K562 (cell line): ENCODE data around the gene EML1.

Source experiments
- EP300 ChIP-seq: IDR thresholded peaks from 2 replicates; pipeline ENCODE4 v1.6.1; 2012; ENCODE audit warnings: low read length, improper control_type of control experiment
- HES1 ChIP-seq: fragments of 450-650 bp; IDR thresholded peaks from 2 replicates; pipeline ENCODE4 v1.6.1; 2016; ENCODE audit warnings: low read depth, mild to moderate bottlenecking, moderate library complexity
- HEY1 ChIP-seq: fragments of 250-450 bp; sonication (Bioruptor Pico); IDR thresholded peaks from 2 replicates; pipeline ENCODE4 v1.5.0; 2020; ENCODE audit warnings: mild to moderate bottlenecking, moderate library complexity, borderline replicate concordance
- KLF16 ChIP-seq: IDR thresholded peaks from 2 replicates; pipeline ENCODE4 v1.6.1; 2016; ENCODE audit warnings: antibody characterized with exemption
- MAX ChIP-seq: sonication (generic); formaldehyde crosslinking; IDR thresholded peaks from 2 replicates; pipeline ENCODE4 v1.9.0; 2022; ENCODE audit warnings: mild to moderate bottlenecking, missing genetic modification reagents
- MXI1 ChIP-seq: IDR thresholded peaks from 2 replicates; pipeline ENCODE4 v1.6.1; 2011; ENCODE audit warnings: low read depth, mild to moderate bottlenecking, improper control_type of control experiment, low read length
- SREBF2 ChIP-seq: sonication (generic); formaldehyde crosslinking; IDR thresholded peaks from 2 replicates; pipeline ENCODE4 v1.4.0; 2020; ENCODE audit warnings: mild to moderate bottlenecking, missing genetic modification reagents
- ZNF253 ChIP-seq: fragments of 250-450 bp; sonication (Bioruptor Pico); conservative IDR thresholded peaks from 2 replicates; pipeline ENCODE4 v1.6.1; 2021; ENCODE audit warnings: mild to moderate bottlenecking
- TF ChIP-seq, protein P1 (sequence below), 3 experiments: IDR thresholded peaks in 2 of 3; conservative IDR thresholded peaks in 1 of 3; 2 replicates each; pipeline ENCODE4 v1.5.1; 2011 to 2012; ENCODE audit warnings: low read length in 3 of 3, mild to moderate bottlenecking in 3 of 3, control low read depth in 2 of 3, improper control_type of control experiment in 1 of 3, inconsistent platforms in 1 of 3, low read depth in 1 of 3, mixed read lengths in 1 of 3, moderate library complexity in 1 of 3; ENCODE audit not compliant: insufficient read depth in 2 of 3
- TF ChIP-seq, protein P2 (sequence below): sonication (generic); formaldehyde crosslinking; IDR thresholded peaks from 2 replicates; pipeline ENCODE4 v1.8.0; 2022; ENCODE audit warnings: missing genetic modification reagents, mild to moderate bottlenecking, borderline replicate concordance
- TF ChIP-seq, protein P3 (sequence below): sonication (generic); formaldehyde crosslinking; IDR thresholded peaks from 2 replicates; pipeline ENCODE4 v1.8.1; 2023; ENCODE audit warnings: mild to moderate bottlenecking, missing genetic modification reagents
- TF ChIP-seq, protein P4 (sequence below): sonication (generic); formaldehyde crosslinking; IDR thresholded peaks from 2 replicates; pipeline ENCODE4 v1.8.1; 2022; ENCODE audit warnings: missing genetic modification reagents
- TF ChIP-seq, protein P5 (sequence below): sonication (generic); formaldehyde crosslinking; IDR thresholded peaks from 2 replicates; pipeline ENCODE4 v1.8.0; 2022; ENCODE audit warnings: missing genetic modification reagents, mild to moderate bottlenecking, moderate library complexity, borderline replicate concordance
- TF ChIP-seq, protein P6 (sequence below): sonication (generic); formaldehyde crosslinking; IDR thresholded peaks from 2 replicates; pipeline ENCODE4 v1.8.1; 2023; ENCODE audit warnings: mild to moderate bottlenecking, missing genetic modification reagents

- TF ChIP-seq, protein P1, sequence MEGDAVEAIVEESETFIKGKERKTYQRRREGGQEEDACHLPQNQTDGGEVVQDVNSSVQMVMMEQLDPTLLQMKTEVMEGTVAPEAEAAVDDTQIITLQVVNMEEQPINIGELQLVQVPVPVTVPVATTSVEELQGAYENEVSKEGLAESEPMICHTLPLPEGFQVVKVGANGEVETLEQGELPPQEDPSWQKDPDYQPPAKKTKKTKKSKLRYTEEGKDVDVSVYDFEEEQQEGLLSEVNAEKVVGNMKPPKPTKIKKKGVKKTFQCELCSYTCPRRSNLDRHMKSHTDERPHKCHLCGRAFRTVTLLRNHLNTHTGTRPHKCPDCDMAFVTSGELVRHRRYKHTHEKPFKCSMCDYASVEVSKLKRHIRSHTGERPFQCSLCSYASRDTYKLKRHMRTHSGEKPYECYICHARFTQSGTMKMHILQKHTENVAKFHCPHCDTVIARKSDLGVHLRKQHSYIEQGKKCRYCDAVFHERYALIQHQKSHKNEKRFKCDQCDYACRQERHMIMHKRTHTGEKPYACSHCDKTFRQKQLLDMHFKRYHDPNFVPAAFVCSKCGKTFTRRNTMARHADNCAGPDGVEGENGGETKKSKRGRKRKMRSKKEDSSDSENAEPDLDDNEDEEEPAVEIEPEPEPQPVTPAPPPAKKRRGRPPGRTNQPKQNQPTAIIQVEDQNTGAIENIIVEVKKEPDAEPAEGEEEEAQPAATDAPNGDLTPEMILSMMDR (IDR thresholded peaks at IDR 0.05 in 2 of 3, conservative IDR thresholded peaks at IDR 0.05 in 1 of 3; ENCODE audit: insufficient read depth in 2 of 3, low read depth in 1 of 3, low read length in 3 of 3) = no peak
- no peak for TF ChIP-seq HES1
- no peak for TF ChIP-seq EP300
- TF ChIP-seq, protein P2, sequence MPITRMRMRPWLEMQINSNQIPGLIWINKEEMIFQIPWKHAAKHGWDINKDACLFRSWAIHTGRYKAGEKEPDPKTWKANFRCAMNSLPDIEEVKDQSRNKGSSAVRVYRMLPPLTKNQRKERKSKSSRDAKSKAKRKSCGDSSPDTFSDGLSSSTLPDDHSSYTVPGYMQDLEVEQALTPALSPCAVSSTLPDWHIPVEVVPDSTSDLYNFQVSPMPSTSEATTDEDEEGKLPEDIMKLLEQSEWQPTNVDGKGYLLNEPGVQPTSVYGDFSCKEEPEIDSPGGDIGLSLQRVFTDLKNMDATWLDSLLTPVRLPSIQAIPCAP (CRISPR knock-in tag) = no peak
- TF ChIP-seq SREBF2 (CRISPR knock-in tag) = no peak
- no peak for TF ChIP-seq MAX
- TF ChIP-seq, protein P3, sequence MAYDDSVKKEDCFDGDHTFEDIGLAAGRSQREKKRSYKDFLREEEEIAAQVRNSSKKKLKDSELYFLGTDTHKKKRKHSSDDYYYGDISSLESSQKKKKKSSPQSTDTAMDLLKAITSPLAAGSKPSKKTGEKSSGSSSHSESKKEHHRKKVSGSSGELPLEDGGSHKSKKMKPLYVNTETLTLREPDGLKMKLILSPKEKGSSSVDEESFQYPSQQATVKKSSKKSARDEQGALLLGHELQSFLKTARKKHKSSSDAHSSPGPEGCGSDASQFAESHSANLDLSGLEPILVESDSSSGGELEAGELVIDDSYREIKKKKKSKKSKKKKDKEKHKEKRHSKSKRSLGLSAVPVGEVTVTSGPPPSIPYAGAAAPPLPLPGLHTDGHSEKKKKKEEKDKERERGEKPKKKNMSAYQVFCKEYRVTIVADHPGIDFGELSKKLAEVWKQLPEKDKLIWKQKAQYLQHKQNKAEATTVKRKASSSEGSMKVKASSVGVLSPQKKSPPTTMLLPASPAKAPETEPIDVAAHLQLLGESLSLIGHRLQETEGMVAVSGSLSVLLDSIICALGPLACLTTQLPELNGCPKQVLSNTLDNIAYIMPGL (CRISPR knock-in tag) = no peak
- TF ChIP-seq, protein P4, sequence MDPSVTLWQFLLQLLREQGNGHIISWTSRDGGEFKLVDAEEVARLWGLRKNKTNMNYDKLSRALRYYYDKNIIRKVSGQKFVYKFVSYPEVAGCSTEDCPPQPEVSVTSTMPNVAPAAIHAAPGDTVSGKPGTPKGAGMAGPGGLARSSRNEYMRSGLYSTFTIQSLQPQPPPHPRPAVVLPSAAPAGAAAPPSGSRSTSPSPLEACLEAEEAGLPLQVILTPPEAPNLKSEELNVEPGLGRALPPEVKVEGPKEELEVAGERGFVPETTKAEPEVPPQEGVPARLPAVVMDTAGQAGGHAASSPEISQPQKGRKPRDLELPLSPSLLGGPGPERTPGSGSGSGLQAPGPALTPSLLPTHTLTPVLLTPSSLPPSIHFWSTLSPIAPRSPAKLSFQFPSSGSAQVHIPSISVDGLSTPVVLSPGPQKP (CRISPR knock-in tag) = no peak
- no peak for TF ChIP-seq ZNF253 (CRISPR knock-in tag)
- TF ChIP-seq MXI1 = no peak
- TF ChIP-seq, protein P5, sequence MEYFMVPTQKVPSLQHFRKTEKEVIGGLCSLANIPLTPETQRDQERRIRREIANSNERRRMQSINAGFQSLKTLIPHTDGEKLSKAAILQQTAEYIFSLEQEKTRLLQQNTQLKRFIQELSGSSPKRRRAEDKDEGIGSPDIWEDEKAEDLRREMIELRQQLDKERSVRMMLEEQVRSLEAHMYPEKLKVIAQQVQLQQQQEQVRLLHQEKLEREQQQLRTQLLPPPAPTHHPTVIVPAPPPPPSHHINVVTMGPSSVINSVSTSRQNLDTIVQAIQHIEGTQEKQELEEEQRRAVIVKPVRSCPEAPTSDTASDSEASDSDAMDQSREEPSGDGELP (CRISPR knock-in tag) = no peak
- TF ChIP-seq KLF16 = no peak
- TF ChIP-seq, protein P6, sequence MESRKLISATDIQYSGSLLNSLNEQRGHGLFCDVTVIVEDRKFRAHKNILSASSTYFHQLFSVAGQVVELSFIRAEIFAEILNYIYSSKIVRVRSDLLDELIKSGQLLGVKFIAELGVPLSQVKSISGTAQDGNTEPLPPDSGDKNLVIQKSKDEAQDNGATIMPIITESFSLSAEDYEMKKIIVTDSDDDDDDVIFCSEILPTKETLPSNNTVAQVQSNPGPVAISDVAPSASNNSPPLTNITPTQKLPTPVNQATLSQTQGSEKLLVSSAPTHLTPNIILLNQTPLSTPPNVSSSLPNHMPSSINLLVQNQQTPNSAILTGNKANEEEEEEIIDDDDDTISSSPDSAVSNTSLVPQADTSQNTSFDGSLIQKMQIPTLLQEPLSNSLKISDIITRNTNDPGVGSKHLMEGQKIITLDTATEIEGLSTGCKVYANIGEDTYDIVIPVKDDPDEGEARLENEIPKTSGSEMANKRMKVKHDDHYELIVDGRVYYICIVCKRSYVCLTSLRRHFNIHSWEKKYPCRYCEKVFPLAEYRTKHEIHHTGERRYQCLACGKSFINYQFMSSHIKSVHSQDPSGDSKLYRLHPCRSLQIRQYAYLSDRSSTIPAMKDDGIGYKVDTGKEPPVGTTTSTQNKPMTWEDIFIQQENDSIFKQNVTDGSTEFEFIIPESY (CRISPR knock-in tag) = no peak
- TF ChIP-seq HEY1 (CRISPR knock-in tag) = no peak
Observed at GRCh38 chr14:99846808-99847207, 53.6 kb downstream of the EML1 start.
